Activated CD8-positive, alpha-beta memory T cell treated with anti-CD3 and anti-CD28 coated beads for 4 hours (primary cell): ENCODE data around the gene SLC30A2.

Source experiments
- DNase-seq, 2 donors: peaks; one replicate each; pipeline ENCODE4 v3.0.0-alpha.2; 2020; ENCODE audit warnings: low read depth in 2 of 2

Gene SLC30A2

DNA sequence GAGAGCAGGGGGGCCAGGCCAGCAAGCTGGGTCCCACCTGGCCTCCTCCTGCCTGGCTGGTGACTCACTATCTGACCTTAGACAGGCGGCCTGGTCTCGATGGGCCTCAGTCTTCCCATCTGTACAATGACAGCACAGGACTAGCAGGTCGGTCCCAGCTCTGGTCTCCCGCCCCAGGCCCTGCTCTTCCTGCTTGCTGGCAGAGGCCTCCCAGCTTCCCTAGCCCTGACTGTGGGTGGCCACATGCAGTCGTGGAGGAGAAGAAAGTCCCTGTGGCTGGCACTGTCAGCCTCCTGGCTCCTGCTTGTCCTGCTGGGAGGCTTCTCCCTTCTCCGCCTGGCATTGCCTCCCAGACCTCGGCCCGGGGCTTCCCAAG, 23.5 kb downstream of the SLC30A2 start:
- DNase-seq: no peak

DNA sequence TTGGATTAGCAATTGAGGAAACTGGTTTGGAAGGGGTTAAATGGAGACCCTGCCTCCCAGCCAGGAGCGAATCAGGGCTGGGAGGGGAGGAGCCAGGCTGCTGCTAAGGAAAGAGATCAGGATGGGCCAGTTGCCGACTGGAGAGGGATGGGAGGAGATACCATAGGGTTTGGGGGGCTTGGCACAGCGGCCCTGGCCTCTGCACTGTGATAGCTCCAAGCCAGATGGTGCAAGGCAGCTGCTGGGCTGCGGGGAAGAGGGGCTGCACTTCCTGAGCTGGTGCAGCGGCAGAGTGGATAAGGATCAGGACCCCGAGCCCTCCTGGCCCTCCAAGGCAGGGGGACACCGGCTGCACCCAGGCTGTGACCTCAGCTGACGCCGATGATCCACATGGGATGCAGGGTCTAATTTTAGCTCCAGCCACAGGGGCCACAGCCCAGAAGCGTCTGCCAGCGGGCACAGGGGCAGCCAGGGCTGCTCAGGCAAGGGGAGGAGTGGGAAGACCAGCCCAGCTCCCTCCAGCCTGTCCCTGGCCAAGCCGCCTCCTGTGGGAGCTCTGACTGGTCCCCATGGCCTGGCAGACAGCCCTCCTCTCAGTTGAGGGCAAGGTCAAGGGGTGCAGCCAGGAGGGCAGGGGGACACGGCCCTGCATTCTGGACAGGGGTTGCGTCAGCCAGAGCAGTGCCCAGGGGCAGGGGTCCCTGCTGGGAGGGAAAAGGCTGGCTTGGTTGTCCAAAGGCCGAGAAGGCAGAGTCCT, 24.1 kb downstream of the SLC30A2 start, which contains the start of gene EXTL1:
Gene EXTL1 (plus strand): TSS at position 129 of the 757 bp plus-strand sequence. CDS start 872 bp downstream, outside the sequence.
- DNase-seq: no peak

DNA sequence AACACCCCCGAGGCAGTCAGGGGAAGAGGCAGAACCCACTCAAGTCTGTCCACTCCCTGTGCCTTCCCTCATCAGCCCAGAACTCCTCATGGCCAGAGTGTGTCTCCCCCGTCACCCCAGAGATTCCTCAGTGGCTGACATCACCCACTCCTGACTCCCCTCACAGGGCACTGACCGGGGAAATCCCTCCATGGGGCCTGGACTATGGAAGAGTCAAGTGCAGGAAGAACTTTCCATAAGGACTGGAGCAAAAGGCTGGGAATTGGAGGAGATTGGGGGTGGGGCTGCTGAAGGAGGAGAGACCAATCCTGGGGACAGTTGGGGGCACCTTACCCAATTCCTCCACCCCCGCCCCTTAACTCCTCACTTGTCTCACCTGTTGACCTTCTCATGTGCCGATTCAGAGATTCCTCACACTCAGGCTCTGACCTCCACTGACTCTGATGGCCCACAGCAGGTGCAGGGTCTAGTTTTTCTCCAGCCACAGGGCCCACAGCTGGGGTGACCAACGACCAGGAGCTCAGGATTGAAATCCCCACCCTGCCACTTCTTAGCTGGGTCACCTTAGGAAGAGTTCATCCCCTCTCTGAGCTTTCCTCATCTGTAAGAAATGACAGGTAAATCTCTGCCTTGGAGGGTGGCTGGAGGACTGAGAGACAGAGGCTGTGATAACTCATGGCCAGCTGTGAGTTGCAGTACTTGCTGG, 24.8 kb downstream of the SLC30A2 start:
- no peak for DNase-seq

DNA sequence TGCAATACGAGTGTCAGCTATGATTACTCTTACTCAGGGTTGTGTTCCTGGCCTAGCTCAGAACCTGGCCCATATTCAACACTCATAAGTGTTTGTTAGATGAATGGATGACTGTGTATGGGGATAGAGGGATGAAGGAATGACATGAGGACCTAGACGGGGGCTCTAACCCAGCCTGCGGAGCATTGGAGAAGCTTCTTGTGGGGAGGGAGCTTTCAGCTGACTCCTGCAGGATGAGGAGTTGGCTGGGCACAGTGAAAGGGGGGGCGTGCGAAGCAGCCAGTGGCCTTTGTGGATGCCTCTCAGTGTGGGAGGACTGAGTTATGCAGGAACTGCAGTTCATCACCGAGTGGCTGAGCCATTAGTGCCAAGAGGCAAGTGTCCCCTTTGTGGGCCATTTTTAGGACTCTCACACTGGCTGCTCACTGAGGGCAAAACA, 25.6 kb downstream of the SLC30A2 start:
- DNase-seq: no peak

DNA sequence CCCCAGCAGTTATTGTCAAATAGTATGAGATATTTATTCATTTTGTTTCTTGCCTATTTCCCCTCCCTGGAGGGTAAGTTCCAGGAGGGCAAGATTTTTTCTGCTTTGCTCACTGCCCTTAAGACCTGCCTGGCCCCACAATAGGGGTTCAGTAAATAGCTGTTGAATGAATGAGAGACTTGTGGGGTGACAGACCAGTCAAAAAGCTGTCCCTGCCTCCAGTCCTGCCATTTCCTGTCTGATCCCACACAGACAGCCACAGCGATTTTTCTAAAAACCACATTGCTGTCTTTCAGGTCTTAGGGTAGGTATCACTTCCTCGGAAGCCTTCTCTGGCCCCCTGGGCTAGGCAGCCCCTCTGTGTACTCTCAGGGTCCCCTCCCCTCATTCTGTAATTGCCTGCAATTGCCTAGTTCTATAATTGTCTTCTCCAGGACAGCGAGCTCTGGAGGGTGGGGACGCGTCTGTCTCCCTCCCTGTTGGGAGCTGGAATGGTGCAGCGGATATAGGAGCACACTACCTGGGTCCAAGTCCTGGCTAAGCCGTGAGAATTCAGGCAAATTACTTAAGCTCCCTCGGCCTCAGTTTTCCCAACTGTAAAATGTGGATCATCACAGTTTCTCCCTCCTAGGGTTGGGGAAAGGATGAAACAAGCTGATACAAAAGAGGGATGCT, 26.1 kb downstream of the SLC30A2 start:
- no peak for DNase-seq

DNA sequence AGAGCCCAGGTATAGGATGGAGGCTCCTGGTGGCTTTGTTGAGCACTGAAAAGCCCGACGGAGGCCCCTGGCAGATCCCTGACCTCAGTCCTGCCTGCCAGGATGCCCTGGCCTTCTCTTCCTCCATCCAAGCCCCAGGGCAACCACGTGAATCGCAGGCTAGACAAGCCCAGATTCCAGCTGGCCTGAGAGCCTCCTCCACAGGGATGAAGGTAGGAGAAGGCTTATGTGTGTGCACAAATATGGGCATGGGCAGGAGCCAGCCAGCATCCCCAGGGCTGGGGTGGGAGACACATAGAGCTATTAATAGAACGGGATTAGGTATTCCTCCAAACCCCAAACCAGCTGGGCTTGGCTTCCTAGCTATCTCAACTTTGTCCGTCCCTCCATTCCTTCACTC, 28.3 kb downstream of the SLC30A2 start:
- no peak for DNase-seq

DNA sequence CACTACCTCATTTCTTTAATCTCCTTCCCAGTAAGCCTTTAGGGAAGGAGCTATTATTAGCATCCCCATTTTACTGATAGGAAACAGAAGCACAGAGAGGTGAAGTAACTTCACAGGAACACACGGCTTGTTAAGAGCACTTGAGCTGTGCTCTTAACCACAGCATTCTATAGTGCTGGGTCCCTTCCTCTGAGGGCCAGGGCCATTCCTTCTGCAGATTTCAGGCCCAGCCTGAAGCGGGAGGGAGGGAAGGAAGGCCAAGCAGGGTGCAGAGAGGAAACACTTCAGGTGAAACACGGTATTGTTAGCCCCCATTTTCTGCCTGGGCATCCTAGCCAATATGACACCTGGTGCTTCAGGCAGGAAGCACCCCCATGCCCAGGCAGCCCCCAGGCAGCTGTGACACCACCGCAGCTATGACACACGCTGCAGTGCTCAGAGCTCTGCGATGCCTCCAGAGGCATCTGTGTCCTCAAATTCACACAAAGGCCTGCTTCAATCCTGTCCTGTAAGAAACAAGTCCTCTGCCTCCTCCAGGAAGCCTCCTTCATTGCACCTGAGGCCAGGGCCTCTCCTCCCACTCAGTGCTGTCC, 28.9 kb downstream of the SLC30A2 start:
- DNase-seq: no peak

DNA sequence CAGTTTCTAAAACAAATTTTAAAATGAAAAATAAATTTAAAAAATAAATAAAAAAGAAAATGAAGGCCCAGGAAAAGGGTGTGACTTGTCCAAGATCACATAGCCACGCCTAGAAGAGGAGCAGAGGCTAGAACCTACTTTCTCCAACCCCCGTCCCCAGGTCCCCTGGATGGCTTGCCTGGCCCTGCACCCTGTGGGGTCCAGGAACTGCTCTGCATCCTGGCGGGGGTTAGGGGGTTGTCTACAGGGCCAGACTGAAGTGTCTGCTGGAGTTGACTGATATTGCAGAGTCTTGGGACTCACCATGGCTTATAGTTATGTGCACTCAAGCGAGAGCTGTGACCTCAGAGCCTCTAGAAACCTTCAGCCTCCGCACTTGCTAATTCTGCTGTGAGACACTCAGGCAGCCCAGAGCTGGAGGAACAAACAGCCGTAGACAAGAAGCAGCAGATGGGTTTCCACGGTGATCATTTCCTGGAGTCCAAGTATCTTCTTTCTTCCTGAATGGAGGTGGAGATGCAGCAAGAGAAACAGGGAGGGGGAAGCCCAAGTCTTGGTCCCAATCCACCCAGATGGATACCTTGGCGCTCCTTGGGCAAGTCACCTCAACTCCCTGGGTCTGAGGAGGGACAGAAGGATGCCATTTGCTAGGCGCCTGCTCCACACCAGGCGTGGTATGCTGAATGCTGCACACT, 29.5 kb downstream of the SLC30A2 start:
- DNase-seq: no peak

DNA sequence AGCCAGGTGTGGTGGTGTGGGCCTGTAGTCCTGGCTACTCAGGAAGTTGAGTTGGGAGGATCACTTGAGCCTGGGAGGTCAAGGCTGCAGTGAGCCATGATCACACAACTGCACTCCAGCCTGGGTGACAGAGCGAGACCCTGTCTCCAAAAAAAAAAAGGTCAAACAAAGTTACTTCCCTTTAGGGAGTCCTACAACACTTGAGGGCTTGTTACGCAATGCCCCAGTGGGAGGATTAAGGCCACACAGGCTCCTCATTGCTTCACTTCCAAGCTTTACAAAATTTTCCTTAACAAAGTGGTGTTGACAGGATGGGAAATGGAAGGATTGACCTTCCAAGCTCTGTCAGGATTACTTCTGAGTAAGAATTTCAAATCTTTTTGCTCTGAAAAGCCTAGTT, 30.6 kb downstream of the SLC30A2 start:
- no peak for DNase-seq

DNA sequence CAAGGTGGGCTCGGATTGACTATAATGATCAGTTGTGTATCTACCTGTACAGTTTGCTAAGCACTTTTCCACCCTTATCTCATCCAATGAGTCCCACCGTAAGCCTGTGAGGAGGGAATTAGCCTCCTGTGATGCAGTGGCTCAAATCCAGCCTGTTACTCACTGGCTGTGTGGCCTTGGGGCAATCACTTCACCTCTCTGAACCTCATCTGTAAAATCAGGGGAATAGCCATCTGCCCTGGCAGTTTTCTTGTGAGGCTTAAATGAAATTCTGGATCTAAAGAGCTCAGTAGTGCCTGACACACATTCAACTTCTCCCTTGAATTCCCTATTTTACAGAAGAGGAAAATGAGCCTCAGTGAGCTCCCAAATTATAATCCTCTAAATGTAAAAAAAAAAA, 31.7 kb downstream of the SLC30A2 start:
- DNase-seq: no peak

DNA sequence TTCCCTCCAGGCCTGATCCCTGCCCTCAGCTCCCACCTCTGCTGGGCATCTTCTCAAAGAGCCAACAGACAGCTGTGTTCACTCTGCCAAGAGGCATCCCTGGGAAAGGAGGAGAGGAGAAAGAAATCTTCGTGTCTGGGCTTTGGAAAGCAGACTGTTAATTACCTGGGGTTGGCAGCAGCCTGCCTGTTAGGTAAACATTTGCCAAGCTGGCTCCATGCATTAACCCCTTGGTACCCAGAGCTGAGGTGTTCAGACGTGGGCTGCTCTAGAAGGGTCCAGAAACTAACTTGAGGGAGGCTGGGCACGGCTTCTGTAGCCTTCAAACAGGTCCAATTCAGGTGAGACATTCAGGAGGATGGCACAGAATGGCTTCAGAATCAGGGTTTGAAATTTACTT, 33.1 kb downstream of the SLC30A2 start:
- DNase-seq: no peak

DNA sequence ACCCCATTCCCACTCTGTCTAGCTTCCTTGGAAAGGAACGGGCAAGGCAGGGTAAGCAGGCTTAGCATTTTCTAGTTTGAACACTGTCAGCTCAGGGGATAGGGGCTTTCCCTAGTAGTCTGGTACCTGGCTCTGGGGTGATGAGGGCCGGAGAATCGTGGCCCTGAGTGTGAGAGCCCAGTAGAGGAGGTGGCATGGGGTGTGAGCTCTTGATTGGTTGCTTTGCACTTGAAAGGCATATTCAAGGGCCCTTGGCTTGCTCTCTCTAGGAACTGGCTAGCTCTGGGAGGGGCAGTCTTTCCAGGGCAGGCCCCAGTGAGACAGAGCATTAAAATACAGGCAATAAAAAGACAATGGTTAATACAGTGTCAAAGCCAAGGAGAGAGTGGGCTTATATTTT, 35.1 kb downstream of the SLC30A2 start:
- DNase-seq: no peak

DNA sequence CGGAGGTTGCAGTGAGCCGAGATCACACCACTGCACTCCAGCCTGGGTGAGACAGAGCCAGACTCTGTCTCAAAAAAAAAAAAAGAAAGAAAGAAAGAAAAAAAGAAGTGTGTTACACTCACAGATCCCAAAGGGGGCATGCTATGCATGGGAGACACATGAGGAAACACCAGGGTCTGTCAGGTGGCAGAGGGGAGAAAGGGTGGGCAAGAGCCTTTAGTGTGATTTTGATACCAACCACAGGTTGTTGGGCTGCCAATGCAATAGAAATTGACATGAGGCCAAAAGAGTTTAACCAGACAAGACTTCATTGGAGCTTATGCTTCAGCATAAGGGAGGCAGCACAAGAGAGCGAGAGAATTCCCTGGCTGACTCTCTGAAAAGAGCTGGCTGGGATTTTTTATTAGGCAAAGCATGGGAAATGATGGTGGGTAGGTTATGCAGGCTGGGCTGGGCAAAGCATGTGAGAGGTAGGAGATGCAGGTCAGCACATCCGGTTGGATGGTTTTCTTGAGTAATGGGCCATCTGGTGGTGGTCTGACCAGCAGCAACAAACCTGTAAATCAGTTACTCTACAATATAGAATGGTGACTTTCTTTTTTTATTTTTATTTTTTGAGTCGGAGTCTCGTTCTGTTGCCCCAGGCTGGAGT, 36.0 kb downstream of the SLC30A2 start:
- no peak for DNase-seq

DNA sequence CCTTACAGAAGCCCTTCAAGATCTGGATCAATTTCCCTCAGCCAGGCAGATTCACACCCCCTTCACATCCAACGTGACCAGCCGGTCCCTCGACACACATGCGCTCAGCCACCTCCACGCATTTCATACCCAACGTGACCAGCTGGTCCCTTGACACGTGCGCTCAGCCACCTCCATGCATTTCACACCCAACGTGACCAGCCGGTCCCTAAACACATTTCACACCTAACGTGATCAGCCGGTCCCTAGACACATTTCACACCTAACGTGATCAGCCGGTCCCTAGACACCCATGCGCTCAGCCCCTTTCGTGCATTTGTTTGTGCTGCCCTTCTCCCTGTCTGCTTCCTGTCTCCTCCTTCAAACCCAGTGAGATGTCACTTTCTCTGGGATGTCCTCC, 39.2 kb downstream of the SLC30A2 start:
- DNase-seq: no peak

DNA sequence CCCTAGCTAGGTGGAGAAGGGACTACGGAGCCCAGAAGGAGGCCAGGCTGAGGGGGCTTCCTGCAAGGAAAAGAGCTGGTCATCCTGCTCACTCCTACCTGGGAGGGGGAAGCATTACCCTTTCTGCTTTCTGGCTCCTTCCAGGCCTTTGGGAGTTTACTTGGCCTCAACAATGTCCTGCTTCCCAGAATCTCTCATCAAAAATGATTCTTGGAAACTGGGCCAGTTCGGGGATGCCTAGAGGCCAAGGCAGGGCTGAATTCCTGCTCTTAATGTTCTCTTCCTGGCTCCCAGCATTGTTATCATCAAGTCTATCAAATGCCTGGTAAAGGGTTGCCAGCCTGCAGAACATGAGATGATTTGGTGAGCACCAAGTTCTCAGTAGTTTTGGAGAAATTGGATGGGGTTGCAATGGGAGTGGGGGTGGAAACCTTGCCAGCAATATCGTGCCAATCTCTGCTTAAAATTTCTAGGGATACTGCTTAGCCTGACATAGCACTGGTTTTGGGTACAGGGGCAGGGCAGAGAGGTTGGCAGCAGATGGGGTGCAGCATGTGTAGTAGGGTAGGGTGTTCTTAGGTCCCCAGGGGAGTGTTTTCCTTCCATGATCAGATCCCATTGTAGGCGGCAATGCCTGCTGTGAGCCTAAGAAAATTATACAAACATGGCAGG, 40.3 kb downstream of the SLC30A2 start:
- no peak for DNase-seq

DNA sequence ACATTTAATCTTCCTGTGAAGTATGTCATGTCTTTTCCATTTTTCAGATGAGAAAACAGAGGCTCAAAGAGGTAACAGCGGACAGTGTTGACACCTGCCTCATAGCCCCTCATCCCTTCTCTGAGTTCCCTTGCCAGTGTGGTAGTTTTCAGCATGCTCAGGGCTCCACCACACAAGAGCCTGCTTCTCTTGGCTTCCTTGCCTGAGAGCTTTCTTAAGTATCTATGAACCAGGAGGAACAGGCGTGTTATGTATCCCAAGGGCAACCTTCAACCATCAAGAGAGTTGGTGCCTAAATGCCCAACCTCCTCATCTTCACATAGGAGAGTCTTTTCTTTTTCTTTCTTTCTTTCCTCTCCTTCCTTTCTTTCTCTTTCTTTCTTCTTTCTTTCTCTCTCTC, 42.2 kb downstream of the SLC30A2 start:
- DNase-seq: no peak

DNA sequence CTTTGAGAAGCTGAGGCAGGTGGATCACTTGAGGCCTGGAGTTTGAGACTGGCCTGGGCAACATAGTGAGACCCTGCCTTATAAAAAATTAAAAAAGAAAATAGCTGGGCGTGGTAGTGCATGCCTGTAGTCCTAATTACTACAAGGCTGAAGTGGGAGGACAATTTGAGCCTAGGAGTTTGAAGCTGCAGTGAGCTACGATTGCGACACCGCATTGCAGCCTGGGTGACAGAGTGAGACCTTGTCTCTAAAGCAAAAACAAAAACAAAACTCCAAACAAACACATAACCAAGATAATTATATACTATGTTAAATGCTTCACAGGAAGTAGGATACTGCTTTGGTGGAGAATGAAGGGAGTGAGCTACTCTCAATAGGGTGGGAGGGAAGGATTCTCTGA, 42.7 kb downstream of the SLC30A2 start:
- no peak for DNase-seq

DNA sequence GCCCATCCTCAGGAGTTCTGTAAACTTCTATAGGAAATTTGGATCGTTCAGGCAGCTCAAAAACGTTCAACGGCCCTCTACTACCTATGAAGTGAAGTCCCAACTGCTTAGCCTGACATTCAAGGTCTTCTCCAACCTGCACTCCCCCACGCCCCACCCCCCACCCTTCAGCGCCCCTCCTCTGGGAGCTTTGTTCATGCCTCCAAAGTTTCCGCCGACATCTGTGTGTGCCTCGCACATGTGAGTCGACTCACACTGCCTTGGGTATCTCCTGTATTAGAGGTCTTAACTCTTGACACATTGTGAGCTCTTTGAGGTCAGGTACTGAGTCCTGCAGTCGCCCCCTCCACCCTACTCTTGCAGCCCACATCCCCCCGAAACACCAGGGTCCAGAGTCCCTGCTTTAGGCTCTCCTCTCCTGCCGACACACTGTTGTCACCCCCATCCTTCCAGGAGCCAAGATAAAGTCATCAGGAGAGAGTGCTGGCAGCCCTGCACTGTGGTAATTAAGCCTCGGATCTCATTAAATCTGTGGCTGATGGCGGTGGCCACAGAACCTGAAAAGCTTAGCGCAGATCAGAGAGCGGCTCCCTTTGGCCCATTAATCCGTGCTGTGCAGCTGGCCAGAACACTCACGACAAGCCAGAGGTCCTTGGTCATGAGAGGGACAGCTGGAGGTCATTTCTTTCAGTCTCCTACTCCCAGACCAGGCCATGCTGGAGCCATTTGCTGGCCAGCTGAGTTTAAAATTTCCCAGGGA, 46.7 kb downstream of the SLC30A2 start:
- DNase-seq: no peak

DNA sequence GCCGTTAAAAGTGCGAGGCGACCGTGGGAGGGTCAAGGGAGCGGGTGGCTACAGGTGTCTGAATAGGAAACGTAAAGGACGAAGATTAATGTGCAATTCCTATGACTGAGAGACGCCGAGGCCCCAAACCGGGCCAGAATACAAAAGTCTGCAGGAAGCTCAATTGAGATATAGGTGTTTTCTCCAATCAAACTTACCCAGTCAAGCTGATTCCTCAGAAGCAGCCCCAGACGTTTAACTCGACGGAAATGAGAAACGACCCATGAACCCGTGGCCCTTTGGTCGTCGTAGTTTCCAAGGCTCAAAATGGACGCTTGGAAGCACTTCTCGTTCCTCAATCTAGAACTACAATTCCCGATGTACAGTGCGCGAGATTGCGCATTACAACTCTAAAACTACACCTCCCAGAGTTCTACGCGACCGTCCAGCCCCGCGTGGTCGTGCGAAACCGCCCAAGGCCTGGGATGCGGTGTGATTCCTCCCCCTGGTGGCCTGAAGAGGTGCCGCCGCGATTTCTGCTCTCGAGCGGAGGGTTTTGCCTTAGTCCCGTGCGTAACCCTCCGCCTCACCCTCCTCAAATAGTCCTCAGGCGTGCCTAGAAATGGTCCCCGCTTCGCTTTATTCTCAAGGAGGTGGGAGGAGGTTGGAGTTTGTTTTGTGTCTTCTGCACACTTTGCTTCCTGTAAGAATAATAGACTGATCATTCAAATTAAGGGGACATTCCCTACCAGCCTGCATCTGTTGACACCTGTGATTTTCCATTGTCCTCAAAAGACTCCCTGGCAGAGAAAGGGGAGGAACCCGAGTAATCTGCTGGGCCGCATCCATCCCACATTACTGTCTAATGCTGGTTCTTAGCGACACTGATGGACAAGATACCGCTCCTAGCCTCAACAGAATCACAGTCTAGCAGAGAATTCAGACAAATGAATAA, 47.8 kb downstream of the SLC30A2 start, which contains the start of gene PAFAH2:
Gene PAFAH2 (minus strand): TSS at position 236 of the 934 bp plus-strand sequence. CDS start 7,247 bp downstream, outside the sequence.
- DNase-seq: peak; percentile 89 to 97
